HepG2 (cell line): ENCODE measurements around the gene MOK. TPM values are rescaled to one million over a fixed set of nuclear protein-coding genes. Genes with fewer than 3 reads are reported as not detected.

ENCODE experiments used
- BCL6 ChIP-seq: IDR thresholded peaks from 2 replicates; pipeline ENCODE4 v1.6.1; 2016; ENCODE audit warnings: missing genetic modification reagents, missing compliant biosample characterization
- FIP1L1 ChIP-seq: fragments of 200-400 bp; formaldehyde crosslinking; IDR thresholded peaks from 2 replicates; pipeline ENCODE4 v1.6.1; 2018; ENCODE audit warnings: low read depth, mild to moderate bottlenecking, low read length, moderate library complexity, borderline replicate concordance; ENCODE audit not compliant: insufficient read depth
- IKZF1 ChIP-seq: fragments of 450-650 bp; IDR thresholded peaks from 2 replicates; pipeline ENCODE4 v1.7.1; 2016
- IRX3 ChIP-seq: sonication (generic); formaldehyde crosslinking; IDR thresholded peaks from 2 replicates; pipeline ENCODE4 v1.8.1; 2023; ENCODE audit warnings: mild to moderate bottlenecking, low read depth, missing genetic modification reagents, borderline replicate concordance
- POLR2AphosphoS5 ChIP-seq: IDR thresholded peaks from 2 replicates; pipeline ENCODE4 v1.6.1; 2012; ENCODE audit warnings: low read depth, low read length
- SAP130 ChIP-seq: IDR thresholded peaks from 2 replicates; pipeline ENCODE4 v1.6.1; 2016; ENCODE audit warnings: low read depth
- SNAPC2 ChIP-seq: sonication (generic); formaldehyde crosslinking; IDR thresholded peaks from 2 replicates; pipeline ENCODE4 v1.8.1; 2022; ENCODE audit warnings: mild to moderate bottlenecking, missing genetic modification reagents
- TGIF2 ChIP-seq: IDR thresholded peaks from 2 replicates; pipeline ENCODE4 v1.6.1; 2016; ENCODE audit warnings: control low read depth, missing compliant biosample characterization
- ZBTB20 ChIP-seq: sonication (generic); formaldehyde crosslinking; IDR thresholded peaks from 2 replicates; pipeline ENCODE4 v1.8.1; 2023; ENCODE audit warnings: missing genetic modification reagents, low read depth, mild to moderate bottlenecking, borderline replicate concordance
- ZBTB21 ChIP-seq: sonication (generic); formaldehyde crosslinking; IDR thresholded peaks from 2 replicates; pipeline ENCODE4 v1.4.0; 2020; ENCODE audit warnings: missing genetic modification reagents
- ZNF20 ChIP-seq: sonication (generic); formaldehyde crosslinking; IDR thresholded peaks from 2 replicates; pipeline ENCODE4 v1.4.0; 2020; ENCODE audit warnings: mild to moderate bottlenecking, moderate library complexity, missing genetic modification reagents
- ZNF253 ChIP-seq: sonication (generic); formaldehyde crosslinking; IDR thresholded peaks from 2 replicates; pipeline ENCODE4 v1.8.0; 2022; ENCODE audit warnings: mild to moderate bottlenecking, missing genetic modification reagents, borderline replicate concordance
- polyA plus RNA-seq, 8 experiments: library from polyadenylated mRNA; depleted of rRNA in 3 of 8; stranded (reverse) in 7 of 8; unstranded in 1 of 8; fragments of >200 nt; fragmentation: Illumina TruSeq in 4 of 8; extraction: Trizol in 4 of 8; gene quantifications; 2 replicates each; pipeline versions ENCODE4 v1.2.1 to v1.2.3, GENCODE V29; 2011 to 2016; ENCODE audit warnings: low read depth in 4 of 8, missing spikeins in 1 of 8, mixed read lengths in 1 of 8; ENCODE audit not compliant: insufficient read depth in 1 of 8
- total RNA-seq, 5 experiments: library from RNA; depleted of rRNA; stranded (reverse); fragments of >200 nt; fragmentation: Illumina TruSeq; extraction: Trizol; gene quantifications; 2 replicates each; pipeline ENCODE4 v1.2.3, GENCODE V29; 2016; ENCODE audit warnings: low read depth in 1 of 5
- TF ChIP-seq, protein P1 (sequence below), 2 experiments: IDR thresholded peaks; 2 replicates each; pipeline ENCODE4 v1.6.1; 2011 to 2012; ENCODE audit warnings: low read length in 2 of 2, borderline replicate concordance in 1 of 2, low read depth in 1 of 2, mild to moderate bottlenecking in 1 of 2, moderate library complexity in 1 of 2
- TF ChIP-seq, protein P2 (sequence below): fragments of 450-650 bp; IDR thresholded peaks from 2 replicates; pipeline ENCODE4 v1.6.1; 2016
- TF ChIP-seq, protein P3 (sequence below): sonication (generic); formaldehyde crosslinking; IDR thresholded peaks from 2 replicates; pipeline ENCODE4 v1.4.0; 2020; ENCODE audit warnings: missing genetic modification reagents
- TF ChIP-seq, protein P4 (sequence below): IDR thresholded peaks from 2 replicates; pipeline ENCODE4 v1.4.0; 2020; ENCODE audit warnings: mild to moderate bottlenecking, missing genetic modification reagents

The MOK gene
- total and polyA plus RNA-seq, 2 of the 13 experiments (the other 11 are each of a cell fraction or from before 2014, with no cell fraction given), result 15.3 to 16.9 TPM

DNA sequence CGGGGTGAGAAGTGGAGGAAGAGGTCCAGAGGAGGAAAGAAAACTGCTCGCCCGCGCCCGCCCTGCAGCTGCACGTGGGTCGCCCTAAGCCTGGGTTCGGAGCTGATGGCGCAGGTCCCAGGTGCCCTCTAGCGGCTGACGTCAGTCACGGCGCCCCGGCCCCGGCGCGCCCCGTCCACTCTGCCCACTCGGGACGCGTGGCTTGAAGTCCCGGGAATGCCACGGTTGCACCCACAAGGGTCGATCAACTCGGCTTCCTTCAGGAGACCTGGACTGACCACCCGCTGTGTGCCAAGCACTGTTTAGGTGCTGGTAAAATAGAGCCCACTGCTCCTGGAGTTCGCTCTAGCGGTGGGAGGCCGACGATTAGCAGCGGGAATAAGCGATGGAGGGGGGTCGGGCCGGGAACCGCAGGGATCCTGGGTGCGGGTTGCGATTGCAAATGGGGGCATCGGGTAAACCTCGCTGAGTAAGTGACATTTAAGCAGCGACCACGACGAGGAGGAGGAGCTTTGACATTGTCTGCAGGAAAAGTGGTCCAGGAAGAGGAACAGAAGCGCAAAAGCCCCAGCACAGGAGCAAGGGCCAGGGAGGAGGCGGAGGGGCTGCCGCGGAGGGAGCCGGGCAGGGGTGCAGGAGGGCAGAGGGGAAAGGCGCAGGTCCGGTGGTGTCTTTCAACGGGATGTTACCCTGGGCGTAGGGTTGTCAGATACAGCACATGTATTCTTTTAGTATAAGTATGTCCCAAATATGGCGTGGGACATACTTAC is 9.5 kb upstream of the MOK start (continued):
- TF ChIP-seq IRX3 (CRISPR knock-in tag), result no peak
- no peak for TF ChIP-seq IKZF1
- peak; percentile 89 for TF ChIP-seq SAP130 (CRISPR knock-in tag)
- TF ChIP-seq, protein P1, sequence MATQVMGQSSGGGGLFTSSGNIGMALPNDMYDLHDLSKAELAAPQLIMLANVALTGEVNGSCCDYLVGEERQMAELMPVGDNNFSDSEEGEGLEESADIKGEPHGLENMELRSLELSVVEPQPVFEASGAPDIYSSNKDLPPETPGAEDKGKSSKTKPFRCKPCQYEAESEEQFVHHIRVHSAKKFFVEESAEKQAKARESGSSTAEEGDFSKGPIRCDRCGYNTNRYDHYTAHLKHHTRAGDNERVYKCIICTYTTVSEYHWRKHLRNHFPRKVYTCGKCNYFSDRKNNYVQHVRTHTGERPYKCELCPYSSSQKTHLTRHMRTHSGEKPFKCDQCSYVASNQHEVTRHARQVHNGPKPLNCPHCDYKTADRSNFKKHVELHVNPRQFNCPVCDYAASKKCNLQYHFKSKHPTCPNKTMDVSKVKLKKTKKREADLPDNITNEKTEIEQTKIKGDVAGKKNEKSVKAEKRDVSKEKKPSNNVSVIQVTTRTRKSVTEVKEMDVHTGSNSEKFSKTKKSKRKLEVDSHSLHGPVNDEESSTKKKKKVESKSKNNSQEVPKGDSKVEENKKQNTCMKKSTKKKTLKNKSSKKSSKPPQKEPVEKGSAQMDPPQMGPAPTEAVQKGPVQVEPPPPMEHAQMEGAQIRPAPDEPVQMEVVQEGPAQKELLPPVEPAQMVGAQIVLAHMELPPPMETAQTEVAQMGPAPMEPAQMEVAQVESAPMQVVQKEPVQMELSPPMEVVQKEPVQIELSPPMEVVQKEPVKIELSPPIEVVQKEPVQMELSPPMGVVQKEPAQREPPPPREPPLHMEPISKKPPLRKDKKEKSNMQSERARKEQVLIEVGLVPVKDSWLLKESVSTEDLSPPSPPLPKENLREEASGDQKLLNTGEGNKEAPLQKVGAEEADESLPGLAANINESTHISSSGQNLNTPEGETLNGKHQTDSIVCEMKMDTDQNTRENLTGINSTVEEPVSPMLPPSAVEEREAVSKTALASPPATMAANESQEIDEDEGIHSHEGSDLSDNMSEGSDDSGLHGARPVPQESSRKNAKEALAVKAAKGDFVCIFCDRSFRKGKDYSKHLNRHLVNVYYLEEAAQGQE (IDR thresholded peaks at IDR 0.05; ENCODE audit: borderline replicate concordance in 1 of 2, low read depth in 1 of 2, low read length in 2 of 2), result no peak
- TF ChIP-seq ZBTB20 (CRISPR knock-in tag), result 0 out of 2 replicates have a peak, but pooled peaks have one; percentile 37
- TF ChIP-seq, protein P2, sequence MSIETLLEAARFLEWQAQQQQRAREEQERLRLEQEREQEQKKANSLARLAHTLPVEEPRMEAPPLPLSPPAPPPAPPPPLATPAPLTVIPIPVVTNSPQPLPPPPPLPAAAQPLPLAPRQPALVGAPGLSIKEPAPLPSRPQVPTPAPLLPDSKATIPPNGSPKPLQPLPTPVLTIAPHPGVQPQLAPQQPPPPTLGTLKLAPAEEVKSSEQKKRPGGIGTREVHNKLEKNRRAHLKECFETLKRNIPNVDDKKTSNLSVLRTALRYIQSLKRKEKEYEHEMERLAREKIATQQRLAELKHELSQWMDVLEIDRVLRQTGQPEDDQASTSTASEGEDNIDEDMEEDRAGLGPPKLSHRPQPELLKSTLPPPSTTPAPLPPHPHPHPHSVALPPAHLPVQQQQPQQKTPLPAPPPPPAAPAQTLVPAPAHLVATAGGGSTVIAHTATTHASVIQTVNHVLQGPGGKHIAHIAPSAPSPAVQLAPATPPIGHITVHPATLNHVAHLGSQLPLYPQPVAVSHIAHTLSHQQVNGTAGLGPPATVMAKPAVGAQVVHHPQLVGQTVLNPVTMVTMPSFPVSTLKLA, result peak; percentile 60; the same call in 1 of the 2 replicates
- no peak for TF ChIP-seq BCL6
- no peak for TF ChIP-seq ZBTB21
- no peak for TF ChIP-seq POLR2AphosphoS5
- TF ChIP-seq, protein P3, sequence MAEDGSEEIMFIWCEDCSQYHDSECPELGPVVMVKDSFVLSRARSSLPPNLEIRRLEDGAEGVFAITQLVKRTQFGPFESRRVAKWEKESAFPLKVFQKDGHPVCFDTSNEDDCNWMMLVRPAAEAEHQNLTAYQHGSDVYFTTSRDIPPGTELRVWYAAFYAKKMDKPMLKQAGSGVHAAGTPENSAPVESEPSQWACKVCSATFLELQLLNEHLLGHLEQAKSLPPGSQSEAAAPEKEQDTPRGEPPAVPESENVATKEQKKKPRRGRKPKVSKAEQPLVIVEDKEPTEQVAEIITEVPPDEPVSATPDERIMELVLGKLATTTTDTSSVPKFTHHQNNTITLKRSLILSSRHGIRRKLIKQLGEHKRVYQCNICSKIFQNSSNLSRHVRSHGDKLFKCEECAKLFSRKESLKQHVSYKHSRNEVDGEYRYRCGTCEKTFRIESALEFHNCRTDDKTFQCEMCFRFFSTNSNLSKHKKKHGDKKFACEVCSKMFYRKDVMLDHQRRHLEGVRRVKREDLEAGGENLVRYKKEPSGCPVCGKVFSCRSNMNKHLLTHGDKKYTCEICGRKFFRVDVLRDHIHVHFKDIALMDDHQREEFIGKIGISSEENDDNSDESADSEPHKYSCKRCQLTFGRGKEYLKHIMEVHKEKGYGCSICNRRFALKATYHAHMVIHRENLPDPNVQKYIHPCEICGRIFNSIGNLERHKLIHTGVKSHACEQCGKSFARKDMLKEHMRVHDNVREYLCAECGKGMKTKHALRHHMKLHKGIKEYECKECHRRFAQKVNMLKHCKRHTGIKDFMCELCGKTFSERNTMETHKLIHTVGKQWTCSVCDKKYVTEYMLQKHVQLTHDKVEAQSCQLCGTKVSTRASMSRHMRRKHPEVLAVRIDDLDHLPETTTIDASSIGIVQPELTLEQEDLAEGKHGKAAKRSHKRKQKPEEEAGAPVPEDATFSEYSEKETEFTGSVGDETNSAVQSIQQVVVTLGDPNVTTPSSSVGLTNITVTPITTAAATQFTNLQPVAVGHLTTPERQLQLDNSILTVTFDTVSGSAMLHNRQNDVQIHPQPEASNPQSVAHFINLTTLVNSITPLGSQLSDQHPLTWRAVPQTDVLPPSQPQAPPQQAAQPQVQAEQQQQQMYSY, result peak; percentile 31; the same call in 1 of the 2 replicates
- no peak for TF ChIP-seq SNAPC2 (CRISPR knock-in tag)
- TF ChIP-seq, protein P4, sequence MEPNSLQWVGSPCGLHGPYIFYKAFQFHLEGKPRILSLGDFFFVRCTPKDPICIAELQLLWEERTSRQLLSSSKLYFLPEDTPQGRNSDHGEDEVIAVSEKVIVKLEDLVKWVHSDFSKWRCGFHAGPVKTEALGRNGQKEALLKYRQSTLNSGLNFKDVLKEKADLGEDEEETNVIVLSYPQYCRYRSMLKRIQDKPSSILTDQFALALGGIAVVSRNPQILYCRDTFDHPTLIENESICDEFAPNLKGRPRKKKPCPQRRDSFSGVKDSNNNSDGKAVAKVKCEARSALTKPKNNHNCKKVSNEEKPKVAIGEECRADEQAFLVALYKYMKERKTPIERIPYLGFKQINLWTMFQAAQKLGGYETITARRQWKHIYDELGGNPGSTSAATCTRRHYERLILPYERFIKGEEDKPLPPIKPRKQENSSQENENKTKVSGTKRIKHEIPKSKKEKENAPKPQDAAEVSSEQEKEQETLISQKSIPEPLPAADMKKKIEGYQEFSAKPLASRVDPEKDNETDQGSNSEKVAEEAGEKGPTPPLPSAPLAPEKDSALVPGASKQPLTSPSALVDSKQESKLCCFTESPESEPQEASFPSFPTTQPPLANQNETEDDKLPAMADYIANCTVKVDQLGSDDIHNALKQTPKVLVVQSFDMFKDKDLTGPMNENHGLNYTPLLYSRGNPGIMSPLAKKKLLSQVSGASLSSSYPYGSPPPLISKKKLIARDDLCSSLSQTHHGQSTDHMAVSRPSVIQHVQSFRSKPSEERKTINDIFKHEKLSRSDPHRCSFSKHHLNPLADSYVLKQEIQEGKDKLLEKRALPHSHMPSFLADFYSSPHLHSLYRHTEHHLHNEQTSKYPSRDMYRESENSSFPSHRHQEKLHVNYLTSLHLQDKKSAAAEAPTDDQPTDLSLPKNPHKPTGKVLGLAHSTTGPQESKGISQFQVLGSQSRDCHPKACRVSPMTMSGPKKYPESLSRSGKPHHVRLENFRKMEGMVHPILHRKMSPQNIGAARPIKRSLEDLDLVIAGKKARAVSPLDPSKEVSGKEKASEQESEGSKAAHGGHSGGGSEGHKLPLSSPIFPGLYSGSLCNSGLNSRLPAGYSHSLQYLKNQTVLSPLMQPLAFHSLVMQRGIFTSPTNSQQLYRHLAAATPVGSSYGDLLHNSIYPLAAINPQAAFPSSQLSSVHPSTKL, result peak; percentile 71
- TF ChIP-seq ZNF253 (CRISPR knock-in tag), result no peak
- TF ChIP-seq FIP1L1, result no peak
- TF ChIP-seq ZNF20 (CRISPR knock-in tag), result no peak
- 0 out of 2 replicates have a peak, but pooled peaks have one; percentile 61 for TF ChIP-seq TGIF2 (CRISPR knock-in tag)
